ENCODE data around the gene SLC46A3.

- no peak for TF ChIP-seq CTCF (IDR thresholded peaks at IDR 0.05; ENCODE audit: insufficient read depth, low read length)
- TF ChIP-seq POLR2AphosphoS5 (IDR thresholded peaks at IDR 0.05; ENCODE audit: low read depth) = no peak
- no peak for TF ChIP-seq GABPA (IDR thresholded peaks at IDR 0.05; ENCODE audit: low read depth)
- TF ChIP-seq REST (IDR thresholded peaks at IDR 0.05; ENCODE audit: insufficient replicate concordance, low read depth) = no peak
Measured at GRCh38 chr13:28710161-28710560, 8.6 kb downstream of the SLC46A3 start.

Data from HL-60 (cell line).